IPS-18a (cell line): ENCODE results near the gene SMAD5.

Experiments used
- H3K27ac ChIP-seq: one replicate; pipeline ENCODE4 v1.5.1; 2013; ENCODE audit warnings: low read length
- H3K27me3 ChIP-seq: one replicate; pipeline ENCODE4 v1.6.1; 2013; ENCODE audit warnings: mild to moderate bottlenecking, low read length; ENCODE audit not compliant: control insufficient read depth, insufficient read depth
- H3K36me3 ChIP-seq: one replicate; pipeline ENCODE4 v1.6.1; 2013; ENCODE audit warnings: low read depth, low read length; ENCODE audit not compliant: control insufficient read depth
- H3K4me1 ChIP-seq: one replicate; pipeline ENCODE4 v1.6.1; 2013; ENCODE audit warnings: low read depth, low read length; ENCODE audit not compliant: control insufficient read depth
- H3K4me3 ChIP-seq: one replicate; pipeline ENCODE4 v1.5.1; 2013; ENCODE audit warnings: low read length
- H3K9ac ChIP-seq: one replicate; pipeline ENCODE4 v1.6.1; 2013; ENCODE audit warnings: mild to moderate bottlenecking, low read length, moderate library complexity
- H3K9me3 ChIP-seq: one replicate; pipeline ENCODE4 v1.6.1; 2013; ENCODE audit warnings: low read depth, low read length; ENCODE audit not compliant: control insufficient read depth

SMAD5 gene

GRCh38 chr5:136211282-136212040 is 78.8 kb downstream of the SMAD5 start:
- no peak overlapping the region for H3K9ac ChIP-seq
- H3K36me3 ChIP-seq: no peaks in the 10 kb centered on the region
- H3K9me3 ChIP-seq: no peaks in the 10 kb centered on the region
- H3K27me3 ChIP-seq: peaks cover 45% of the 10 kb centered on the region
- H3K4me3 ChIP-seq: no peak overlapping the region
- no peak overlapping the region for H3K27ac ChIP-seq
- no peaks in the 10 kb centered on the region for H3K4me1 ChIP-seq

GRCh38 chr5:136212252-136212721 is 79.6 kb downstream of the SMAD5 start:
- Histone ChIP-seq H3K36me3 (no peaks in the 10 kb centered on the region), H3K4me1 (no peaks in the 10 kb centered on the region), H3K9ac (no peak overlapping the region), H3K27me3 (peaks cover 36% of the 10 kb centered on the region), H3K27ac (no peak overlapping the region), H3K4me3 (no peak overlapping the region), H3K9me3 (no peaks in the 10 kb centered on the region)

- Histone ChIP-seq H3K9ac (no peak overlapping the region), H3K9me3 (no peaks in the 10 kb centered on the region), H3K36me3 (no peaks in the 10 kb centered on the region), H3K27ac (no peak overlapping the region), H3K4me1 (no peaks in the 10 kb centered on the region), H3K4me3 (no peak overlapping the region), H3K27me3 (peaks cover 22% of the 10 kb centered on the region)
Observed at GRCh38 chr5:136213919-136214493, 81.4 kb downstream of the SMAD5 start.

GRCh38 chr5:136215812-136216211 is 83.2 kb downstream of the SMAD5 start:
- Histone ChIP-seq H3K27ac (no peak overlapping the region), H3K9ac (no peak overlapping the region), H3K27me3 (peaks cover 9% of the 10 kb centered on the region), H3K9me3 (no peaks in the 10 kb centered on the region), H3K4me3 (no peak overlapping the region), H3K4me1 (no peaks in the 10 kb centered on the region), H3K36me3 (no peaks in the 10 kb centered on the region)

- no peak overlapping the region for H3K4me3 ChIP-seq
- no peaks in the 10 kb centered on the region for H3K9me3 ChIP-seq
- H3K4me1 ChIP-seq: no peaks in the 10 kb centered on the region
- H3K27me3 ChIP-seq: peaks cover 5% of the 10 kb centered on the region
- no peak overlapping the region for H3K27ac ChIP-seq
- H3K9ac ChIP-seq: no peak overlapping the region
- H3K36me3 ChIP-seq: no peaks in the 10 kb centered on the region
Observed at GRCh38 chr5:136216230-136216629, 83.6 kb downstream of the SMAD5 start.

GRCh38 chr5:136221340-136221739 is 88.7 kb downstream of the SMAD5 start:
- no peaks in the 10 kb centered on the region for H3K36me3 ChIP-seq
- H3K4me1 ChIP-seq: peaks cover 4% of the 10 kb centered on the region
- H3K9ac ChIP-seq: no peak overlapping the region
- no peaks in the 10 kb centered on the region for H3K27me3 ChIP-seq
- no peak overlapping the region for H3K27ac ChIP-seq
- no peak overlapping the region for H3K4me3 ChIP-seq
- H3K9me3 ChIP-seq: no peaks in the 10 kb centered on the region

- Histone ChIP-seq H3K4me3 (no peak overlapping the region), H3K9ac (no peak overlapping the region), H3K9me3 (no peaks in the 10 kb centered on the region), H3K27me3 (no peaks in the 10 kb centered on the region), H3K27ac (no peak overlapping the region), H3K36me3 (no peaks in the 10 kb centered on the region), H3K4me1 (peaks cover 6% of the 10 kb centered on the region)
Observed at GRCh38 chr5:136222580-136223235, 90.1 kb downstream of the SMAD5 start.

GRCh38 chr5:136225796-136226195 is 93.2 kb downstream of the SMAD5 start:
- Histone ChIP-seq H3K27ac (no peak overlapping the region), H3K36me3 (no peaks in the 10 kb centered on the region), H3K9ac (no peak overlapping the region), H3K4me3 (no peak overlapping the region), H3K4me1 (peaks cover 25% of the 10 kb centered on the region), H3K9me3 (no peaks in the 10 kb centered on the region), H3K27me3 (no peaks in the 10 kb centered on the region)

- Histone ChIP-seq H3K9ac (no peak overlapping the region), H3K4me3 (no peak overlapping the region), H3K9me3 (no peaks in the 10 kb centered on the region), H3K27me3 (no peaks in the 10 kb centered on the region), H3K27ac (no peak overlapping the region), H3K4me1 (peaks cover 29% of the 10 kb centered on the region), H3K36me3 (no peaks in the 10 kb centered on the region)
Observed at GRCh38 chr5:136226401-136226800, 93.8 kb downstream of the SMAD5 start.

- Histone ChIP-seq H3K36me3 (no peaks in the 10 kb centered on the region), H3K4me1 (peaks cover 29% of the 10 kb centered on the region), H3K9me3 (no peaks in the 10 kb centered on the region), H3K4me3 (no peak overlapping the region), H3K27ac (no peak overlapping the region), H3K27me3 (no peaks in the 10 kb centered on the region), H3K9ac (no peak overlapping the region)
Observed at GRCh38 chr5:136228136-136228757, 95.6 kb downstream of the SMAD5 start.

GRCh38 chr5:136230176-136230575 is 97.5 kb downstream of the SMAD5 start:
- Histone ChIP-seq H3K27me3 (no peaks in the 10 kb centered on the region), H3K4me3 (peak overlapping the region; percentile 10), H3K36me3 (no peaks in the 10 kb centered on the region)

More at GRCh38 chr5:136230176-136230575, 97.5 kb downstream of the SMAD5 start:
- no peak overlapping the region for H3K27ac ChIP-seq
- H3K9ac ChIP-seq: no peak overlapping the region
- H3K4me1 ChIP-seq: peaks cover 29% of the 10 kb centered on the region
- H3K9me3 ChIP-seq: no peaks in the 10 kb centered on the region
